Sigmoid colon (tissue), 7 donors: Measurements from ENCODE around the gene CD276. TPM values are rescaled to one million over a fixed set of nuclear protein-coding genes. Genes with fewer than 3 reads are reported as not detected.
A peak's percentile ranks its signal among the peaks of the same experiment; 100 is the strongest.
"Not testable (repeated sequence)": the region's sequence is repeated elsewhere in the genome, so short reads cannot be mapped to it uniquely, and the experiment has no call there.

ENCODE experiments used
- DNase-seq: peaks from one replicate; pipeline ENCODE4 v3.0.0-alpha.2; 2019
- H3K27ac ChIP-seq, 4 donors: fragments of 200-600 bp; sonication (generic); one replicate each; pipeline ENCODE4 v1.5.1; 2016 to 2019; ENCODE audit warnings: mild to moderate bottlenecking in 1 of 4
- H3K27me3 ChIP-seq, 3 donors: fragments of 200-600 bp; sonication (generic); one replicate each; pipeline ENCODE4 v1.5.1; 2019; ENCODE audit warnings: mild to moderate bottlenecking in 1 of 3
- H3K36me3 ChIP-seq, 4 donors: fragments of 200-600 bp; sonication (generic); one replicate each; pipeline ENCODE4 v1.5.1; 2016 to 2019
- H3K4me1 ChIP-seq, 4 donors: fragments of 200-600 bp; sonication (generic); one replicate each; pipeline ENCODE4 v1.5.1; 2017 to 2019
- H3K4me3 ChIP-seq, 4 donors: fragments of 200-600 bp; sonication (generic); one replicate each; pipeline ENCODE4 v1.5.1; 2017 to 2019; ENCODE audit warnings: mild to moderate bottlenecking in 2 of 4, moderate library complexity in 1 of 4
- H3K9me3 ChIP-seq, 4 donors: fragments of 200-600 bp in 3 of 4; sonication (generic) in 3 of 4; one replicate each; pipeline versions ENCODE4 v1.5.1 to v1.6.1; 2013 to 2019
- CTCF ChIP-seq, 4 experiments: fragments of 450-650 bp in 3 of 4; fragments of 200-600 bp in 1 of 4; IDR thresholded peaks; one replicate each; pipeline ENCODE4 v1.5.1; 2016 to 2019; ENCODE audit warnings: antibody characterized with exemption in 4 of 4, mild to moderate bottlenecking in 3 of 4, moderate library complexity in 2 of 4
- EP300 ChIP-seq, 4 donors: sonication (generic); formaldehyde crosslinking; IDR thresholded peaks; one replicate each; pipeline ENCODE4 v1.6.1; 2017; ENCODE audit warnings: antibody characterized with exemption in 4 of 4
- POLR2A ChIP-seq, 2 donors: fragments of 450-650 bp; IDR thresholded peaks; one replicate each; pipeline ENCODE4 v1.6.1; 2016; ENCODE audit warnings: antibody characterized with exemption in 2 of 2, mild to moderate bottlenecking in 2 of 2, moderate library complexity in 2 of 2
- POLR2AphosphoS5 ChIP-seq, 4 donors: sonication (generic); formaldehyde crosslinking; IDR thresholded peaks; one replicate each; pipeline ENCODE4 v1.6.1; 2017; ENCODE audit warnings: antibody characterized with exemption in 4 of 4
- WGBS, 2 donors: extraction: QIAGEN DNeasy Blood & Tissue Kit; methylation state at CpG; one replicate each; pipeline ENCODE4 v1.1.7; 2013; 5-methylcytosine and 5-hydroxymethylcytosine counted together
- intact Hi-C: fragments of 100-400 bp; cut with DNase I; formaldehyde crosslinking; loops from one replicate; pipeline ENCODE4 v1.15.1; 2023
- polyA plus RNA-seq, 3 donors: library from polyadenylated mRNA; stranded (reverse); fragments of 200-250 nt; gene quantifications; one replicate each; pipeline ENCODE4 v1.2.3, GENCODE V29; 2013
- total RNA-seq, 4 donors: library from RNA; depleted of rRNA; stranded (reverse); fragments of >200 nt; gene quantifications; one replicate each; pipeline ENCODE4 v1.1.0, GENCODE V29; 2016
- donor health status: healthy with polysubstance abuse.
- donor health status: Bipolar disorder and iron deficiency.
- donor health status: healthy.

Gene CD276
- total RNA-seq = 10 to 100 TPM; 20.4 to 59.8 (median 36.7) TPM
- polyA plus RNA-seq = 10 to 100 TPM; 15.7 to 38.6 (median 16.8) TPM

GRCh38 chr15:73683777-73684580 is at the start of gene CD276:
Gene CD276, plus strand, starts transcription at chr15:73684383. Its CDS starts 15,257 bp downstream, at chr15:73699640.
- Histone ChIP-seq H3K4me1 (peaks cover 0 to 51% (median 48%) of the 10 kb centered on the region in 4 donors), H3K36me3 (no peaks in the 10 kb centered on the region), H3K4me3 (peak within 1 kb of the TSS; percentile 63 to 94 (median 84)), H3K9me3 (no peaks in the 10 kb centered on the region), H3K27ac (peak within 1 kb of the TSS; percentile 84 to 95 (median 88)), H3K27me3 (no peaks in the 10 kb centered on the region)
- TF ChIP-seq POLR2AphosphoS5 (IDR thresholded peaks at IDR 0.05) (peak in 3 of 4 donors; percentile 9 to 50 (median 49)), CTCF (IDR thresholded peaks at IDR 0.05) (no peak)
- intact Hi-C loops = loop anchor here (2.0 kb wide), 1 partner anchor 47 kb away; no protein-coding TSS in a partner anchor
- DNase-seq = peak; percentile 87
- WGBS, 2 donors = 0 to 2% methylated on average over 69 of the region's 69 CpGs

- TF ChIP-seq POLR2AphosphoS5 (IDR thresholded peaks at IDR 0.05) (no peak), CTCF (IDR thresholded peaks at IDR 0.05) (no peak), POLR2A (IDR thresholded peaks at IDR 0.05) (no peak), EP300 (IDR thresholded peaks at IDR 0.05) (no peak)
- intact Hi-C loops = loop anchor here (2.0 to 10.0 kb wide), 3 partner anchors 45 to 353 kb away; no protein-coding TSS in a partner anchor
These were observed 46.7 kb upstream of the CD276 start for GRCh38 chr15:73637527-73637926.

GRCh38 chr15:73639464-73639863 is 44.7 kb upstream of the CD276 start:
- 27 to 63% methylated on average over 5 of the region's 5 CpGs for WGBS, 2 donors
- H3K27ac ChIP-seq, H3K9me3 ChIP-seq, H3K27me3 ChIP-seq, H3K36me3 ChIP-seq, H3K4me1 ChIP-seq, H3K4me3 ChIP-seq, DNase-seq: not testable (repeated sequence)
- intact Hi-C loops = loop anchor here (10.0 kb wide), 1 partner anchor 355 kb away; no protein-coding TSS in a partner anchor

More at GRCh38 chr15:73637527-73637926, 46.7 kb upstream of the CD276 start:
- Histone ChIP-seq H3K9me3 (no peaks in the 10 kb centered on the region), H3K27ac (no peak overlapping the region), H3K4me1 (peaks cover 0 to 15% (median 11%) of the 10 kb centered on the region in 4 donors), H3K27me3 (no peaks in the 10 kb centered on the region), H3K36me3 (no peaks in the 10 kb centered on the region), H3K4me3 (no peak overlapping the region)
- no peak for DNase-seq
- 23 to 59% methylated on average over 2 of the region's 2 CpGs for WGBS, 2 donors

GRCh38 chr15:73647259-73648013 is 36.7 kb upstream of the CD276 start:
- intact Hi-C loops = no loop called here
- TF ChIP-seq CTCF (IDR thresholded peaks at IDR 0.05) (no peak), EP300 (IDR thresholded peaks at IDR 0.05) (no peak), POLR2AphosphoS5 (IDR thresholded peaks at IDR 0.05) (no peak), POLR2A (IDR thresholded peaks at IDR 0.05) (no peak)
- Histone ChIP-seq H3K36me3 (no peaks in the 10 kb centered on the region), H3K9me3 (no peaks in the 10 kb centered on the region), H3K27me3 (no peaks in the 10 kb centered on the region), H3K27ac (no peak overlapping the region), H3K4me3 (no peak overlapping the region), H3K4me1 (no peaks in the 10 kb centered on the region)
- no peak for DNase-seq
- 53 to 70% methylated on average over 6 of the region's 6 CpGs for WGBS, 2 donors

GRCh38 chr15:73648014-73648295 is 36.2 kb upstream of the CD276 start:
- intact Hi-C loops = no loop called here
- no peaks in the 10 kb centered on the region for H3K36me3 ChIP-seq
- TF ChIP-seq CTCF (IDR thresholded peaks at IDR 0.05) (no peak), POLR2AphosphoS5 (IDR thresholded peaks at IDR 0.05) (no peak), EP300 (IDR thresholded peaks at IDR 0.05) (no peak)
- H3K4me3 ChIP-seq = no peak overlapping the region
- DNase-seq = no peak
- H3K27ac ChIP-seq = no peak overlapping the region
- H3K27me3 ChIP-seq = no peaks in the 10 kb centered on the region
- H3K9me3 ChIP-seq = no peaks in the 10 kb centered on the region
- 76 to 92% methylated on average over 2 of the region's 2 CpGs for WGBS, 2 donors
- H3K4me1 ChIP-seq = no peaks in the 10 kb centered on the region
